Activated CD4-positive, alpha-beta memory T cell treated with anti-CD3 and anti-CD28 coated beads for 36 hours (primary cell): Measurements from ENCODE around the gene NBAS. TPM values are rescaled to one million over a fixed set of nuclear protein-coding genes. Genes with fewer than 3 reads are reported as not detected.
A peak's percentile ranks its signal among the peaks of the same experiment; 100 is the strongest.

Experiments used
- CTCF ChIA-PET: fragments of 350-600 bp; sonication (Branson Sonifier 250); formaldehyde crosslinking; loops from one replicate; lab custom pipeline; 2021; ENCODE audit warnings: antibody characterized with exemption, inconsistent platforms; lab: Charles Lee
- POLR2A ChIA-PET: fragments of 350-600 bp; sonication (Branson Sonifier 250); formaldehyde crosslinking; loops from one replicate; lab custom pipeline; 2021; ENCODE audit warnings: antibody characterized with exemption; lab: Charles Lee
- DNase-seq: peaks from one replicate; pipeline ENCODE4 v3.0.0-alpha.2; 2020
- H3K27ac Mint-ChIP-seq: one replicate; pipeline ENCODE4 v1.8.0; 2021; ENCODE audit warnings: mixed read lengths
- H3K27me3 Mint-ChIP-seq: one replicate; pipeline ENCODE4 v1.8.0; 2021; ENCODE audit warnings: mixed read lengths
- H3K36me3 Mint-ChIP-seq: one replicate; pipeline ENCODE4 v1.8.0; 2021; ENCODE audit warnings: mixed read lengths
- H3K4me1 Mint-ChIP-seq: one replicate; pipeline ENCODE4 v1.8.0; 2021; ENCODE audit warnings: low read depth, mixed read lengths
- H3K4me3 Mint-ChIP-seq: one replicate; pipeline ENCODE4 v1.8.0; 2021; ENCODE audit warnings: mild to moderate bottlenecking, mixed read lengths
- H3K9me3 Mint-ChIP-seq: one replicate; pipeline ENCODE4 v1.8.0; 2021; ENCODE audit warnings: mixed read lengths
- intact Hi-C: fragments of 100-400 bp; cut with micrococcal nuclease; formaldehyde crosslinking; loops from one replicate; pipeline ENCODE4 v1.15.1; 2023
- total RNA-seq, 2 experiments: library from RNA; stranded (reverse); gene quantifications; one replicate each; pipeline ENCODE4 v1.2.3, GENCODE V29; 2021

The NBAS gene
- total RNA-seq, 2 experiments from 2014 or later, result 40.1 to 44.0 TPM

- no peaks in the 10 kb centered on the region for H3K9me3 Mint-ChIP-seq
- peaks cover 4% of the 10 kb centered on the region for H3K4me1 Mint-ChIP-seq
- peaks cover 67% of the 10 kb centered on the region for H3K36me3 Mint-ChIP-seq
- H3K27me3 Mint-ChIP-seq, result no peaks in the 10 kb centered on the region
- CTCF ChIA-PET, result no interaction called here
- POLR2A ChIA-PET, result no interaction called here
- DNase-seq, result no peak
- no peak overlapping the region for H3K4me3 Mint-ChIP-seq
- intact Hi-C loops, result no loop called here
- no peak overlapping the region for H3K27ac Mint-ChIP-seq
Measured at GRCh38 chr2:15599994-15600393, 38.9 kb upstream of the NBAS start.

- DNase-seq, result no peak
- Mint-ChIP-seq H3K4me3 (no peak overlapping the region), H3K9me3 (no peaks in the 10 kb centered on the region), H3K27ac (no peak overlapping the region), H3K4me1 (peaks cover 23% of the 10 kb centered on the region), H3K36me3 (peaks cover 49% of the 10 kb centered on the region), H3K27me3 (no peaks in the 10 kb centered on the region)
- POLR2A ChIA-PET, result no interaction called here
- intact Hi-C loops, result no loop called here
- CTCF ChIA-PET, result no interaction called here
Measured at GRCh38 chr2:15596968-15597367, 35.8 kb upstream of the NBAS start.

DNA sequence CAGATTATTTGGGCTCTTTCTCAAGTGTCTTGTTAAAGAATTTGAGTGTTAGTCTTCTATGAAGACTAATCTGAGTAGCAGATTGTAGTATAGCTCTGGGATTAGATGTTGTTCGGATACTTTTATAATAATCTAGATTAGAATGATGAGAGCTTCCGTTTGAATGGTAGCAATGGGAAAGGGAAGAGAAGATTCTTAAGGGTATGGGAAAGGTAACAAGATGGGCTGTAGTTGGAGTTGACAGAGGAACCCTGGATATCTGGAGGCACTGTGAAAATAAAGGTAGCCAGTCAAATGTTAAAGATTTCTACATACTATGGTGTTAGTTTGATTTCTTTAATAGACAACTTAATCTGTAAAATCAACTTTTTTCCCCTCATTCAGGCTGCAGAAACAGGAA is 35.2 kb upstream of the NBAS start:
- no peaks in the 10 kb centered on the region for H3K9me3 Mint-ChIP-seq
- intact Hi-C loops, result no loop called here
- CTCF ChIA-PET, result no interaction called here
- no peaks in the 10 kb centered on the region for H3K27me3 Mint-ChIP-seq
- DNase-seq, result no peak
- no peak overlapping the region for H3K27ac Mint-ChIP-seq
- peaks cover 44% of the 10 kb centered on the region for H3K36me3 Mint-ChIP-seq
- peaks cover 25% of the 10 kb centered on the region for H3K4me1 Mint-ChIP-seq
- H3K4me3 Mint-ChIP-seq, result no peak overlapping the region
- POLR2A ChIA-PET, result no interaction called here

GRCh38 chr2:15595936-15596335 is 34.8 kb upstream of the NBAS start:
- H3K27me3 Mint-ChIP-seq, result no peaks in the 10 kb centered on the region
- H3K4me3 Mint-ChIP-seq, result no peak overlapping the region
- CTCF ChIA-PET, result interaction anchor here (1.8 kb wide), 1 partner anchor 18 kb away, joined by 11 read pairs; no protein-coding TSS in a partner anchor
- intact Hi-C loops, result no loop called here
- no peak overlapping the region for H3K27ac Mint-ChIP-seq
- POLR2A ChIA-PET, result no interaction called here
- H3K4me1 Mint-ChIP-seq, result peaks cover 28% of the 10 kb centered on the region
- DNase-seq, result no peak
- no peaks in the 10 kb centered on the region for H3K9me3 Mint-ChIP-seq
- peaks cover 40% of the 10 kb centered on the region for H3K36me3 Mint-ChIP-seq

GRCh38 chr2:15595342-15595905 is 34.3 kb upstream of the NBAS start:
- intact Hi-C loops, result no loop called here
- Mint-ChIP-seq H3K9me3 (no peaks in the 10 kb centered on the region), H3K36me3 (peaks cover 37% of the 10 kb centered on the region), H3K27ac (no peak overlapping the region), H3K27me3 (no peaks in the 10 kb centered on the region), H3K4me3 (no peak overlapping the region), H3K4me1 (peaks cover 29% of the 10 kb centered on the region)
- POLR2A ChIA-PET, result no interaction called here
- CTCF ChIA-PET, result interaction anchor here (1.8 kb wide), 1 partner anchor 18 kb away, joined by 11 read pairs; no protein-coding TSS in a partner anchor
- no peak for DNase-seq

- intact Hi-C loops, result loop anchor here (5.0 kb wide), 1 partner anchor 417 kb away; no protein-coding TSS in a partner anchor
- POLR2A ChIA-PET, result no interaction called here
- H3K27ac Mint-ChIP-seq, result no peak overlapping the region
Measured at GRCh38 chr2:15594291-15595256, 33.4 kb upstream of the NBAS start.

GRCh38 chr2:15593327-15593705 is 32.2 kb upstream of the NBAS start:
- intact Hi-C loops, result loop anchor here (5.0 kb wide), 1 partner anchor 416 kb away; no protein-coding TSS in a partner anchor
- H3K4me1 Mint-ChIP-seq, result peaks cover 29% of the 10 kb centered on the region
- CTCF ChIA-PET, result interaction anchor here (0.8 kb wide), 1 partner anchor 16 kb away, joined by 3 read pairs; no protein-coding TSS in a partner anchor
- peaks cover 27% of the 10 kb centered on the region for H3K36me3 Mint-ChIP-seq
- H3K27me3 Mint-ChIP-seq, result no peaks in the 10 kb centered on the region
- H3K27ac Mint-ChIP-seq, result peak overlapping the region; percentile 54
- no peaks in the 10 kb centered on the region for H3K9me3 Mint-ChIP-seq
- POLR2A ChIA-PET, result no interaction called here
- DNase-seq, result no peak
- H3K4me3 Mint-ChIP-seq, result peak overlapping the region; percentile 94

More at GRCh38 chr2:15594291-15595256, 33.4 kb upstream of the NBAS start:
- H3K36me3 Mint-ChIP-seq, result peaks cover 33% of the 10 kb centered on the region
- no peaks in the 10 kb centered on the region for H3K9me3 Mint-ChIP-seq
- no peak overlapping the region for H3K4me3 Mint-ChIP-seq
- CTCF ChIA-PET, result interaction anchor here (1.8 kb wide), 1 partner anchor 17 kb away, joined by 11 read pairs; no protein-coding TSS in a partner anchor
- no peaks in the 10 kb centered on the region for H3K27me3 Mint-ChIP-seq
- H3K4me1 Mint-ChIP-seq, result peaks cover 29% of the 10 kb centered on the region
- no peak for DNase-seq

- H3K9me3 Mint-ChIP-seq, result no peaks in the 10 kb centered on the region
- peaks cover 17% of the 10 kb centered on the region for H3K36me3 Mint-ChIP-seq
- peak within 1 kb of the TSS; percentile 94 for H3K4me3 Mint-ChIP-seq
- H3K27ac Mint-ChIP-seq, result peak within 1 kb of the TSS; percentile 91
- intact Hi-C loops, result loop anchor here (1.0 to 5.0 kb wide), 3 partner anchors 31 to 450 kb away; partner anchors contain the start of gene NBAS
- H3K27me3 Mint-ChIP-seq, result no peaks in the 10 kb centered on the region
- ChIA-PET POLR2A (interaction anchor here (3.1 kb wide), 1 partner anchor 31 kb away, joined by 17 read pairs; the partner anchor contains the start of gene NBAS), CTCF (interaction anchor here (0.9 to 2.3 kb wide), 2 partner anchors 14 to 15 kb away, joined by 4 to 14 read pairs; no protein-coding TSS in a partner anchor)
- H3K4me1 Mint-ChIP-seq, result peaks cover 29% of the 10 kb centered on the region
- DNase-seq, result peak; percentile 91
Measured at GRCh38 chr2:15591692-15592463, 30.7 kb upstream of the NBAS start, which contains the start of gene DDX1. Gene DDX1 (plus strand): TSS chr2:15591868. CDS start chr2:15591934, 66 bp downstream.

GRCh38 chr2:15591373-15591691 is 30.2 kb upstream of the NBAS start:
- Mint-ChIP-seq H3K27me3 (no peaks in the 10 kb centered on the region), H3K36me3 (peaks cover 13% of the 10 kb centered on the region), H3K9me3 (no peaks in the 10 kb centered on the region), H3K27ac (peak overlapping the region; percentile 91), H3K4me3 (peak overlapping the region; percentile 94), H3K4me1 (peaks cover 29% of the 10 kb centered on the region)
- DNase-seq, result no peak
- intact Hi-C loops, result loop anchor here (1.0 to 5.0 kb wide), 3 partner anchors 30 to 449 kb away; partner anchors contain the start of gene NBAS
- ChIA-PET POLR2A (interaction anchor here (3.1 kb wide), 1 partner anchor 31 kb away, joined by 17 read pairs; the partner anchor contains the start of gene NBAS), CTCF (interaction anchor here (2.3 kb wide), 1 partner anchor 14 kb away, joined by 14 read pairs; no protein-coding TSS in a partner anchor)

- H3K4me1 Mint-ChIP-seq, result peaks cover 12% of the 10 kb centered on the region
- H3K27me3 Mint-ChIP-seq, result no peaks in the 10 kb centered on the region
- H3K36me3 Mint-ChIP-seq, result peaks cover 3% of the 10 kb centered on the region
- no peak overlapping the region for H3K4me3 Mint-ChIP-seq
- DNase-seq, result peak; percentile 40
- no peak overlapping the region for H3K27ac Mint-ChIP-seq
- POLR2A ChIA-PET, result no interaction called here
- intact Hi-C loops, result no loop called here
- CTCF ChIA-PET, result interaction anchor here (1.0 to 2.9 kb wide), 5 partner anchors 11 to 42 kb away, joined by 4 to 14 read pairs (median 4); partner anchors contain the start of gene NBAS
- H3K9me3 Mint-ChIP-seq, result no peaks in the 10 kb centered on the region
Measured at GRCh38 chr2:15588329-15588919, 27.3 kb upstream of the NBAS start.
